Uterus (tissue), 4 donors: ENCODE data around the gene TSNAXIP1. TPM values are rescaled to one million over a fixed set of nuclear protein-coding genes. Genes with fewer than 3 reads are reported as not detected.
A peak's percentile ranks its signal among the peaks of the same experiment; 100 is the strongest.

ENCODE experiments used
- DNase-seq, 2 donors: peaks; one replicate each; pipeline ENCODE4 v3.0.0-alpha.2; 2019 to 2020
- H3K27ac ChIP-seq, 2 donors: fragments of 200-600 bp; sonication (generic); 1 replicate in 1 of 2; 2 replicates in 1 of 2; pipeline ENCODE4 v1.5.1; 2016 to 2018
- H3K27me3 ChIP-seq, 2 donors: fragments of 200-600 bp; sonication (generic); one replicate each; pipeline ENCODE4 v1.5.1; 2018 to 2019; ENCODE audit warnings: control low read depth in 1 of 2
- H3K36me3 ChIP-seq, 2 donors: fragments of 200-600 bp; sonication (generic); one replicate each; pipeline ENCODE4 v1.5.1; 2019; ENCODE audit warnings: control low read depth in 1 of 2
- H3K4me1 ChIP-seq, 2 donors: fragments of 200-600 bp; sonication (generic); one replicate each; pipeline ENCODE4 v1.5.1; 2018 to 2019; ENCODE audit warnings: control low read depth in 1 of 2
- H3K4me3 ChIP-seq, 2 donors: fragments of 200-600 bp; sonication (generic); 1 replicate in 1 of 2; 2 replicates in 1 of 2; pipeline ENCODE4 v1.5.1; 2018 to 2019; ENCODE audit warnings: mild to moderate bottlenecking in 1 of 2
- H3K9me3 ChIP-seq, 2 donors: fragments of 200-600 bp; sonication (generic); one replicate each; pipeline ENCODE4 v1.5.1; 2019; ENCODE audit warnings: control low read depth in 1 of 2
- CTCF ChIP-seq, 4 experiments: fragments of 200-600 bp in 2 of 4; fragments of 450-650 bp in 2 of 4; sonication (generic) in 2 of 4; IDR thresholded peaks; one replicate each; pipeline ENCODE4 v1.5.1; 2016 to 2019; ENCODE audit warnings: antibody characterized with exemption in 4 of 4, mild to moderate bottlenecking in 2 of 4, moderate library complexity in 1 of 4
- POLR2A ChIP-seq, 2 donors: fragments of 450-650 bp; IDR thresholded peaks; one replicate each; pipeline ENCODE4 v1.6.1; 2016; ENCODE audit warnings: antibody characterized with exemption in 2 of 2, mild to moderate bottlenecking in 1 of 2, moderate library complexity in 1 of 2
- intact Hi-C: fragments of 100-400 bp; cut with DNase I; formaldehyde crosslinking; loops from one replicate; pipeline ENCODE4 v1.15.1; 2023; ENCODE audit warnings: low total_unique reads
- total RNA-seq, 4 donors: library from RNA; depleted of rRNA in 3 of 4; stranded (reverse); fragments of >200 nt in 3 of 4; gene quantifications; one replicate each; pipeline versions ENCODE4 v1.1.0 to v1.2.4, GENCODE V29; 2014 to 2023
- donor health status: DM: yes; HTN: yes; CAD: no.

The TSNAXIP1 gene
- total RNA-seq, 4 donors from 2014 or later, result 2.7 to 4.9 (median 3.6) TPM

DNA sequence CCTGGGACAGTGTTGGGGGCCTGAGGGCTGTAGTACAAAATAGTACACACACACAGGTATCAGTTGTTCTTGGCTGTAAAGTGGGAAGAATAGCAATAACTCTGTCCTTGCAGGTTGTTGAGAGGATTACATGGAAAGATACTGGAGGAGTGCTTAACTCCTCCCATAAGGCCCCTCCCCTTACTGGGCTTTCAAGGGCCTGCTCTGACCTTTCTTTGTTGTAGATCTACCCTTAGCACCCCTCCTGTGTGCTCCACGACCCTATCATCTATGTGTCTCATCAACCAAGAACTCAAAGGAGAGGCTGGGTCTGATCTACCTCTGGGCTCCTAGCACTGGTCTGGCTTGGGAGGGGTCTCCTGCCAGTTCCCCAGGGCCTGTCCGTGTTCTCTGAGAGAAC lies 57.9 kb downstream of the TSNAXIP1 start:
- intact Hi-C loops, result no loop called here
- Histone ChIP-seq H3K9me3 (no peaks in the 10 kb centered on the region), H3K4me1 (no peaks in the 10 kb centered on the region), H3K27ac (no peak overlapping the region), H3K36me3 (no peaks in the 10 kb centered on the region), H3K27me3 (no peaks in the 10 kb centered on the region), H3K4me3 (no peak overlapping the region)
- DNase-seq, result no peak
- TF ChIP-seq CTCF (IDR thresholded peaks at IDR 0.05) (no peak), POLR2A (IDR thresholded peaks at IDR 0.05) (no peak)

- Histone ChIP-seq H3K27me3 (no peaks in the 10 kb centered on the region), H3K27ac (no peak overlapping the region), H3K9me3 (no peaks in the 10 kb centered on the region), H3K36me3 (no peaks in the 10 kb centered on the region), H3K4me1 (no peaks in the 10 kb centered on the region), H3K4me3 (no peak overlapping the region)
- TF ChIP-seq POLR2A (IDR thresholded peaks at IDR 0.05) (no peak), CTCF (IDR thresholded peaks at IDR 0.05) (peak in 2 of 4 experiments; percentile 10 to 20)
- intact Hi-C loops, result no loop called here
- no peak for DNase-seq
Observed at GRCh38 chr16:67865318-67865717, 58.6 kb downstream of the TSNAXIP1 start.

GRCh38 chr16:67868290-67868689 lies 61.6 kb downstream of the TSNAXIP1 start:
- TF ChIP-seq CTCF (IDR thresholded peaks at IDR 0.05) (no peak), POLR2A (IDR thresholded peaks at IDR 0.05) (no peak)
- intact Hi-C loops, result no loop called here
- no peaks in the 10 kb centered on the region for H3K36me3 ChIP-seq
- H3K4me3 ChIP-seq, result no peak overlapping the region
- H3K4me1 ChIP-seq, result no peaks in the 10 kb centered on the region
- H3K9me3 ChIP-seq, result no peaks in the 10 kb centered on the region
- no peak for DNase-seq
- no peak overlapping the region for H3K27ac ChIP-seq
- H3K27me3 ChIP-seq, result no peaks in the 10 kb centered on the region

DNA sequence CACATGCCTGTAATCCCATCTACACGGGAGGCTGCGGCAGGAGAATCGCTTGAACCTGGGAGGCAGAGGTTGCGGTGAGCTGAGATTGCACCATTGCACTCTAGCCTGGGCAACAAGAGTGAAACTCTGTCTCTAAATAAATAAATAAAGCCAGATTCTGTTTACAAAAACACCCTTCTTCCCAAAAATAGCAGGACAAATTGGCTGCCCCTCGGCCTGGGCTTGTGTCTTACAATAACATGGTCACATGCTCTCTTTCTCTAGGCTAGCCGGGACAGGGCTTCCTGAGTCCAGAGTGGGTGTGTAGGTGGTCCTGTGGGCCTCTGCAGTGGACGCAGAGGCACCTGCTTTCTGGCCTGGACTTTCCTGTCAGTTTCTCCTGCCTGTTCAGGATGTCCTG lies 63.0 kb downstream of the TSNAXIP1 start:
- Histone ChIP-seq H3K36me3 (no peaks in the 10 kb centered on the region), H3K27ac (no peak overlapping the region), H3K9me3 (no peaks in the 10 kb centered on the region), H3K27me3 (no peaks in the 10 kb centered on the region), H3K4me1 (peaks cover 0 to 10% of the 10 kb centered on the region in 2 donors), H3K4me3 (no peak overlapping the region)
- TF ChIP-seq CTCF (IDR thresholded peaks at IDR 0.05) (no peak), POLR2A (IDR thresholded peaks at IDR 0.05) (no peak)
- intact Hi-C loops, result no loop called here
- DNase-seq, result no peak

- no peaks in the 10 kb centered on the region for H3K9me3 ChIP-seq
- H3K4me3 ChIP-seq, result no peak overlapping the region
- no peak overlapping the region for H3K27ac ChIP-seq
- no peak for DNase-seq
- H3K27me3 ChIP-seq, result no peaks in the 10 kb centered on the region
- no peaks in the 10 kb centered on the region for H3K36me3 ChIP-seq
- intact Hi-C loops, result no loop called here
- peaks cover 3 to 11% of the 10 kb centered on the region in 2 donors for H3K4me1 ChIP-seq
- no peak for TF ChIP-seq CTCF (IDR thresholded peaks at IDR 0.05)
- no peak for TF ChIP-seq POLR2A (IDR thresholded peaks at IDR 0.05)
Observed at GRCh38 chr16:67871256-67871655, 64.6 kb downstream of the TSNAXIP1 start.
